Caki2 (cell line): ENCODE results near the gene TM9SF3. TPM values are rescaled to one million over a fixed set of nuclear protein-coding genes. Genes with fewer than 3 reads are reported as not detected.

Experiments used
- DNase-seq: peaks from one replicate; pipeline ENCODE4 v3.0.0-alpha.2; 2015; ENCODE audit warnings: low read depth
- in situ Hi-C: cut with HindIII; loops from 2 replicates; pipeline ENCODE4 v1.10.0; 2016; ENCODE audit warnings: low sequenced_read_pairs, low pct_unique_long_range_greater_than_20kb, mixed read lengths
- total RNA-seq: library from RNA; depleted of rRNA; stranded (reverse); fragments of >200 nt; shearing (Covaris generic); gene quantifications from 2 replicates; pipeline ENCODE4 v1.2.3, GENCODE V29; 2014; ENCODE audit warnings: low replicate concordance

The TM9SF3 gene
- total RNA-seq, 1 experiment from 2014 or later: 32.8 TPM

GRCh38 chr10:96529634-96530279 is 57.1 kb downstream of the TM9SF3 start:
- in situ Hi-C loops: no loop called here
- no peak for DNase-seq

DNA sequence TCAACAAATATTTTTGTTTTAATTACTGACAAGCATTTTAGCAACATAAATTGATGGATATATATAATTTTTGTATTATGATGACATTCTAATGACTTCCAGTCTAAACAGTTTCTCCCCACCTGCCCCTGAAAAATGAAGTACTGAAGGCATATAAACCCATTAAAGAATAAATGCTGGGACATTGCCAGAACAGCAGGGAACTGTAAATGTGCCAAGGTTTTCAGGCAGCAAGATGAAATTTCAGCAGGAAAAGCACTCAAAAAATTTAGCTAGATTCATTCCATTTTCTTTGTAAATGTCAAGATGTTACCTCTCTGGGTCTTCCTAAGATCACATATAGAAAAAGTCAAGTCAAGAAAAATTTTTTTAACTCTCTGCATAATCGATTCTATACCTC is 62.1 kb downstream of the TM9SF3 start:
- DNase-seq: no peak
- in situ Hi-C loops: no loop called here

DNA sequence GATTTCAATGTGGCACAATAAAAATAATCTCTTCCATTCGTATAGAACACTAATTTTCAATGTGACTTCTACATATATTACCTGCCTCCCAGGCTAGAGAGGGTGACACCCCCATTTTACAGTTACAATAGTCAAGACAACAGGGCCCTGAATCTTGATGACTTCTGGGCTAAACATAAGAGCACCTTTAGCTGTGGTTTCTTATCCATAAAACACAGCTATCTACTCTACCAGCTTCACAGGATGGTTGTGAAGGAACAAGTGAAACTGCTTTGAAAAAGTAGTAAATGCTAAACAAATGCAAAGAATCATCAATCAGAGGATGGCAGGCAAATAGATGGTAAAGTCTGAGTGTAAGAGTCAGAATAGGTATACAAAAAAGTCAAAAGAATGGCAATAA is 69.5 kb downstream of the TM9SF3 start:
- in situ Hi-C loops: no loop called here
- no peak for DNase-seq

GRCh38 chr10:96516337-96516736 is 70.5 kb downstream of the TM9SF3 start:
- in situ Hi-C loops: no loop called here
- DNase-seq: no peak

GRCh38 chr10:96513698-96514561 is 72.9 kb downstream of the TM9SF3 start, which contains the start of gene TLL2:
Gene TLL2, minus strand, starts transcription at chr10:96513926. Its CDS starts 241 bp downstream, at chr10:96513685.
- in situ Hi-C loops: no loop called here
- peak; percentile 95 for DNase-seq

DNA sequence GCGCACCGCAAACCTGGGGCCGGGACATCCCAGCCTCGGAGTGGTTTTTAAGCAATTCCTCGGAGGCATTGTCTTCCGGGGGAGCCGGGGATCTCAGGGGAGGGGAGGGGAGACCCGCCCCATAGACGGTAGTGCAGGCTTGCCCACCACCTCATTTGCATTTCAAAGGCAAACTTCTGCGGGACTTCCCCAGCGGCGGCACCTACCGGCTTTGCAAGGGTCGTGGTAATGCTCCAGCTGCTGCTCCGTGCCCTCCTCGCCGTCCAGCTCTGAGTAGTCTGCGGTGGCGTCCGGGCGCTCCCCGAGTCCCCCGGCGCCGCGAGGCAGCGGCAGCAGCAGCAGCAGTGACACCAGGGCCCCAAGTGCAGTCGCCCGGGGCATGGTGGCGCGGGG is 73.5 kb downstream of the TM9SF3 start:
- in situ Hi-C loops: no loop called here
- no peak for DNase-seq

- in situ Hi-C loops: no loop called here
- DNase-seq: no peak
These were observed 74.1 kb downstream of the TM9SF3 start for GRCh38 chr10:96512524-96513304.

- peak; percentile 46 for DNase-seq
These were observed 75.5 kb downstream of the TM9SF3 start for GRCh38 chr10:96511044-96511945.

GRCh38 chr10:96509017-96509641 is 77.7 kb downstream of the TM9SF3 start:
- peak; percentile 87 for DNase-seq
- in situ Hi-C loops: no loop called here

More at GRCh38 chr10:96511044-96511945, 75.5 kb downstream of the TM9SF3 start:
- in situ Hi-C loops: no loop called here

DNA sequence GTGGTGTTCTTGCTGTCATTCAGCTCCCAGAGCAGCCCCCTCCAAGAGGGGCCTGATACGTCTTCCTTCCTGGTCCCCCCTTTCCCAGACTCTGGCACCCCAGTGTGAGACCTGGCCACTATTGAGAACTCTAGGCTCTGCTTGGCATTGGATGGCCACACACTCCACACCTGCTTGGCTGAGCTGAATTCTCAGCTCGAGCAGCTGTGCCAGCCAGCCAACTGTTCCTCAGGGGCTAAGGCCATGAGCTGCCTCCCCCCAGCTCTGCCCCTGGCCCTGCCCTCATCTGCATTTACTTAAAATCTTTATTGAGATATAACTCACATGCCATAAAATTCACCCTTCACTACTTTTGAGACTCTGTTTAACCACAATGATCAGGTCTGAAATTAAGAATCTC is 79.8 kb downstream of the TM9SF3 start:
- in situ Hi-C loops: no loop called here

DNA sequence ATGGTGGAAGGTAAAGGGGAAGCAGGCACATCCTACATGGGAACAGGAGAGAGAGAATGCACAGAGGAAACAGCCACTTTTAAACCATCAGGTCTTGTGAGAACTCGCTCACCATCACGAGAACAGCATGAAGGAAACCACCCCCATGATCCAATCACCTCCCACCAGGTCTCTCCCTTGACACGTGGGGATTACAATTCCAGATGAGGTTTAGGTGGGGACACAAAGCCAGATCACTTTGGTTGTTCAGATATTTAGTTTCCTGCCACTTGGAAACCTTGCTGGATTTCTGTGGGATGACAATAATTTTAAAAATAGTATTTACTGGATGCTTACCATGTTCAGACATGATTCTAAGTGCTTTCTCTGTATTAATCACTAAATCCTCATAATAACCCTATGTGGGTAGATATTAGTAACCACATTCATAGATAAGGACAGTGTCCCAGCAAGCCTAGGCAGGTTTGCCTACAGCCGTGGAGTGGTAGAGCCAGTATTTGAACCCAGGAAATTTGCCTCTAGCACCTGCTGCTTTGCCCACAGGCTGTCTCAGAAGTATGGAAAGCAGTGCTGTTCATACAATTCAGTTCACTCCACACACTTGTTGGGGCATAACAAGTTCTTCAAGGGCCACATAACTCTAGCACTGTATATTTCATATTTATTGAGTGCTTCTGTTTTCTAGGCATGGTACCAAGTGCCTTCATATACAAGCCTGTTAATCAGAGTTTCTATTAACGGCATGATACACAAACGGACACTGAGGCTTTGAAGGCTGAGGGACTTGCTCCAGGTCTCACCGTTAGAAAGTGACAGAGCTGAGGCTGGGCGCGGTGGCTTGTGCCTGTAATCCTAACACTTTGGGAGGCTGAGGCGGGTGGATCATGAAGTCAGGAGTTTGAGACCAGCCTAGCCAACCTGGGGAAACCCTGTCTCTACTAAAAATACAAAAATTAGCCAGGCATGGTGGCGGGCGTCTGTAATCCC is 81.4 kb downstream of the TM9SF3 start:
- DNase-seq: no peak
- in situ Hi-C loops: no loop called here

More for the DNA sequence above, 79.8 kb downstream of the TM9SF3 start:
- no peak for DNase-seq

DNA sequence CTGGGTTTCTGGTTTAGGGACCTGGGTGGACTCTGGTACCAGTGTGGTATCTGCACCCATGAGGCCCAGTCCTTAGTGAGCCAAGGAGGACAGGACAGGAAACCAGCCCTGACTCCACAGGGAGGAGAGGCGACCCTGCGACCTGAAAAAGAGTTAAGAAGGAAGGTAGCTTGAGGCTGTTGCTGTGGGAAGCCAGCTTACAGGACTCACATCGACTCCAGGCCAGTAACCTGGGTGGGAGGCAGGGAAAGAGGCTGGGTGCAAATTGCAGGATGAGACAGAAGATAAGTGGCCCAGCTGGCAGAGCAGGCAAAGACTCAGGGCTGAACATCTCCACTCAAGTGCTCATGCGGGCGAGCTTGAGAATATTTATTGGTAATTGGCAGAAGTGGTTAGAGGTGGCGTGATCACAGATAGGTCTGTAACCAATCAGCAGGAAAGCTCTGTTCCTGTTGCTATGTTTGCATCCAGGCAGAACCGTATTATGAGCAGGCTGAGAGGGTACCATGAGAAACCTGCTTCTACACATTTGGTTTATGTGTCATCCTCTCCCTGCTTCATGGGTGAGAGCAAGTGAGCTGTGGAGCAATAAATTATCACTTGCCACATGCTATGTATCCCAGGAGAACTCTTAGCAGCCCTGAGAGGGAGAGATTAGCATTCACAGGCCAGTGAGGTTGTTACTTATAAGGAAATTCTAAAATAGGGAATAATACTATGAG is 84.1 kb downstream of the TM9SF3 start:
- in situ Hi-C loops: no loop called here
- peak; percentile 52 for DNase-seq

DNA sequence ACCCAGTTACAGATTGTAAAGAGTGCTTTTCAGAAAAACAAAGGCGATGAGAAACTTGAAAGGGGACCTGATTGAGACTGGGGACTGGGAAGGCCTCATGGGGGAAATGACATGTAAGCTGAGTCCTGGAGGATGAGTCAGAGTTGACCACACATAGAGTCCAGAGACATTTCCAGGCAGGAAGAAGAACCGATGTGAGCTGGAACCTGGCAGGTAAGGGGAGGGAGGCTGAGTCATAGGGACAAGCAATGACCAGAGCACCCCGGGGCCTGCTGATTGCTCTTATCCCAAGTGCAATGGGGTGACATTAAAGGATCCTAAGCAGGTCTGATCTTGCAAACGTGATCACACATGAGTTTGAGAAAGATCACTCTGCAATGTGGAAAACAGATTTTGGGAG is 84.8 kb downstream of the TM9SF3 start:
- in situ Hi-C loops: no loop called here
- peak; percentile 30 for DNase-seq

GRCh38 chr10:96500519-96500918 is 86.3 kb downstream of the TM9SF3 start:
- in situ Hi-C loops: no loop called here
- no peak for DNase-seq

- in situ Hi-C loops: no loop called here
- DNase-seq: no peak
These were observed 86.8 kb downstream of the TM9SF3 start for GRCh38 chr10:96500050-96500449.

- DNase-seq: no peak
- in situ Hi-C loops: loop anchor here (25.0 kb wide), 1 partner anchor 110 kb away; no protein-coding TSS in a partner anchor
These were observed 89.4 kb downstream of the TM9SF3 start for GRCh38 chr10:96497391-96497790.
